H1 (cell line): ENCODE measurements around the gene CSF3. TPM values are rescaled to one million over a fixed set of nuclear protein-coding genes. Genes with fewer than 3 reads are reported as not detected.

ENCODE experiments used
- CTCF ChIA-PET: fragments of 300-600 bp; sonication (Branson Sonifier 250); formaldehyde crosslinking; loops from one replicate; lab custom pipeline; 2021; ENCODE audit not compliant: partially characterized antibody; lab: Charles Lee
- POLR2A ChIA-PET: fragments of 300-600 bp; sonication (Branson Sonifier 250); formaldehyde crosslinking; loops from one replicate; lab custom pipeline; 2021; ENCODE audit warnings: inconsistent platforms; ENCODE audit not compliant: partially characterized antibody; lab: Charles Lee
- DNase-seq, 2 experiments: peaks; one replicate each; pipeline versions ENCODE4 v3.0.0 to v3.0.0-alpha.2; 2010 to 2022; ENCODE audit warnings: low spot score in 2 of 2, low read depth in 1 of 2, mixed read lengths in 1 of 2
- FAIRE-seq: peaks from 2 replicates; lab custom pipeline; 2011; peaks lifted over from hg19 to GRCh38; lab: Jason Lieb, UNC
- H2AFZ ChIP-seq: 2 replicates; pipeline ENCODE4 v1.8.1; 2012; ENCODE audit warnings: low read length, inconsistent platforms
- H2AK5ac ChIP-seq: 2 replicates; pipeline ENCODE4 v1.6.1; 2013; ENCODE audit warnings: low read depth, low read length
- H2BK120ac ChIP-seq: replicated peaks from 2 replicates; pipeline ENCODE3; 2013; ENCODE audit warnings: low read depth, low read length, inconsistent platforms
- H2BK12ac ChIP-seq: 2 replicates; pipeline ENCODE4 v1.6.1; 2013; ENCODE audit warnings: low read depth, low read length
- H2BK15ac ChIP-seq: 2 replicates; pipeline ENCODE4 v1.6.1; 2013; ENCODE audit warnings: low read length
- H2BK20ac ChIP-seq: 2 replicates; pipeline ENCODE4 v1.6.1; 2013; ENCODE audit warnings: low read length
- H2BK5ac ChIP-seq: 2 replicates; pipeline ENCODE4 v1.6.1; 2013; ENCODE audit warnings: low read depth, low read length
- H3K14ac ChIP-seq: 2 replicates; pipeline ENCODE4 v1.6.1; 2013; ENCODE audit warnings: inconsistent platforms; ENCODE audit not compliant: insufficient read length
- H3K18ac ChIP-seq: 2 replicates; pipeline ENCODE4 v1.6.1; 2013; ENCODE audit warnings: low read length; ENCODE audit errors: extremely low read depth
- H3K23ac ChIP-seq: 2 replicates; pipeline ENCODE4 v1.6.1; 2013; ENCODE audit warnings: inconsistent platforms; ENCODE audit not compliant: insufficient read length
- H3K23me2 ChIP-seq: 2 replicates; pipeline ENCODE4 v1.6.1; 2013; ENCODE audit warnings: low read depth, low read length
- H3K27ac ChIP-seq: 2 replicates; pipeline ENCODE4 v1.6.1; 2011; ENCODE audit warnings: low read depth, low read length, inconsistent platforms
- H3K27me3 ChIP-seq, 4 experiments: replicated peaks in 1 of 4; 1 replicate in 1 of 4; 2 replicates in 3 of 4; pipeline versions ENCODE4 v1.6.1 to v1.8.1; 2011 to 2013; ENCODE audit warnings: low read length in 3 of 4, mild to moderate bottlenecking in 3 of 4, inconsistent platforms in 2 of 4, mixed read lengths in 2 of 4, moderate library complexity in 1 of 4; ENCODE audit not compliant: control insufficient read depth in 3 of 4, insufficient read depth in 3 of 4; ENCODE audit errors: extremely low read depth in 1 of 4
- H3K36me3 ChIP-seq, 4 experiments: 2 replicates each; pipeline versions ENCODE4 v1.6.1 to v1.8.1; 2011 to 2013; ENCODE audit warnings: mild to moderate bottlenecking in 4 of 4, low read length in 3 of 4, moderate library complexity in 2 of 4, control low read depth in 1 of 4, inconsistent platforms in 1 of 4; ENCODE audit not compliant: insufficient read depth in 4 of 4, control insufficient read depth in 2 of 4
- H3K4ac ChIP-seq: replicated peaks from 2 replicates; pipeline ENCODE3; 2013; ENCODE audit warnings: low read length, low read depth, mixed read lengths, inconsistent platforms; ENCODE audit not compliant: insufficient read length
- H3K4me1 ChIP-seq, 4 experiments: replicated peaks in 1 of 4; 1 replicate in 1 of 4; 2 replicates in 3 of 4; pipeline versions ENCODE4 v1.6.1 to v1.8.1; 2011 to 2013; ENCODE audit warnings: low read length in 3 of 4, inconsistent platforms in 2 of 4, mixed read lengths in 1 of 4; ENCODE audit not compliant: insufficient read depth in 4 of 4, control insufficient read depth in 3 of 4
- H3K4me2 ChIP-seq, 2 experiments: 2 replicates each; pipeline versions ENCODE4 v1.6.1 to v1.8.1; 2011 to 2013; ENCODE audit warnings: low read depth in 2 of 2, low read length in 2 of 2, control low read depth in 1 of 2, inconsistent platforms in 1 of 2, mild to moderate bottlenecking in 1 of 2; ENCODE audit not compliant: insufficient read depth in 1 of 2
- H3K4me3 ChIP-seq, 4 experiments: fragments of 200-600, 300-600 bp in 1 of 4; sonication (generic), shearing (Covaris generic), sonication (Bioruptor Twin) in 1 of 4; 2 replicates each; pipeline versions ENCODE4 v1.5.1 to v1.8.1; 2011 to 2016; ENCODE audit warnings: low read length in 4 of 4, low read depth in 3 of 4, control low read depth in 2 of 4, inconsistent platforms in 2 of 4, mild to moderate bottlenecking in 2 of 4, mixed read lengths in 1 of 4, moderate library complexity in 1 of 4; ENCODE audit not compliant: insufficient read depth in 2 of 4; ENCODE audit errors: extremely low read depth in 1 of 4
- H3K56ac ChIP-seq: replicated peaks from 2 replicates; pipeline ENCODE3; 2013; ENCODE audit warnings: low read depth, mild to moderate bottlenecking, mixed read lengths, low read length, inconsistent platforms; ENCODE audit not compliant: insufficient read length
- H3K79me1 ChIP-seq: 2 replicates; pipeline ENCODE4 v1.6.1; 2013; ENCODE audit warnings: low read depth, low read length, control low read depth
- H3K79me2 ChIP-seq, 2 experiments: 2 replicates each; pipeline versions ENCODE4 v1.6.1 to v1.8.1; 2012 to 2013; ENCODE audit warnings: low read length in 2 of 2, mild to moderate bottlenecking in 2 of 2, inconsistent platforms in 1 of 2; ENCODE audit not compliant: insufficient read depth in 2 of 2, control insufficient read depth in 1 of 2
- H3K9ac ChIP-seq, 4 experiments: replicated peaks in 1 of 4; 1 replicate in 1 of 4; 2 replicates in 3 of 4; pipeline versions ENCODE4 v1.6.1 to v1.8.1; 2011 to 2013; ENCODE audit warnings: low read depth in 3 of 4, low read length in 3 of 4, control low read depth in 2 of 4, mild to moderate bottlenecking in 2 of 4, moderate library complexity in 2 of 4, inconsistent platforms in 1 of 4; ENCODE audit errors: extremely low read depth in 1 of 4
- H3K9me3 ChIP-seq, 2 experiments: 2 replicates each; pipeline versions ENCODE4 v1.6.1 to v1.8.1; 2012 to 2013; ENCODE audit warnings: mild to moderate bottlenecking in 2 of 2, moderate library complexity in 2 of 2, control low read depth in 1 of 2, inconsistent platforms in 1 of 2, low read depth in 1 of 2, low read length in 1 of 2, mixed read lengths in 1 of 2; ENCODE audit not compliant: insufficient read depth in 2 of 2
- H4K20me1 ChIP-seq, 2 experiments: replicated peaks in 1 of 2; 2 replicates each; pipeline versions ENCODE3 to v1.8.1; 2011 to 2013; ENCODE audit warnings: inconsistent platforms in 2 of 2, low read length in 2 of 2, mild to moderate bottlenecking in 1 of 2; ENCODE audit not compliant: insufficient read depth in 2 of 2, control insufficient read depth in 1 of 2
- H4K5ac ChIP-seq: 2 replicates; pipeline ENCODE4 v1.6.1; 2013; ENCODE audit warnings: low read length, low read depth, mixed read lengths, inconsistent platforms; ENCODE audit not compliant: insufficient read length
- H4K8ac ChIP-seq: 2 replicates; pipeline ENCODE4 v1.8.0; 2013; ENCODE audit warnings: mild to moderate bottlenecking, moderate library complexity, low read length, inconsistent platforms; ENCODE audit not compliant: insufficient read depth; ENCODE audit errors: extremely low read depth
- H4K91ac ChIP-seq: replicated peaks from 2 replicates; pipeline ENCODE3; 2013; ENCODE audit warnings: low read length, mixed read lengths, inconsistent platforms; ENCODE audit not compliant: insufficient read length
- BACH1 ChIP-seq: IDR thresholded peaks from 2 replicates; pipeline ENCODE4 v1.6.1; 2012; ENCODE audit warnings: low read length, improper control_type of control experiment
- CEBPB ChIP-seq: IDR thresholded peaks from 2 replicates; pipeline ENCODE4 v1.6.1; 2012; ENCODE audit warnings: low read depth, low read length
- CHD1 ChIP-seq: IDR thresholded peaks from 2 replicates; pipeline ENCODE4 v1.6.1; 2012; ENCODE audit warnings: low read depth, low read length, improper control_type of control experiment
- CHD2 ChIP-seq: IDR thresholded peaks from 2 replicates; pipeline ENCODE4 v1.6.1; 2012; ENCODE audit warnings: low read length, improper control_type of control experiment
- E2F6 ChIP-seq: IDR thresholded peaks from 2 replicates; pipeline ENCODE4 v1.6.1; 2012; ENCODE audit warnings: inconsistent platforms
- HDAC6 ChIP-seq: IDR thresholded peaks from one replicate; pipeline ENCODE4 v1.7.1; 2012; ENCODE audit warnings: low read depth, mild to moderate bottlenecking, inconsistent platforms, low read length, moderate library complexity
- JUND ChIP-seq: IDR thresholded peaks from 2 replicates; pipeline ENCODE4 v1.6.1; 2011; ENCODE audit warnings: mild to moderate bottlenecking, improper control_type of control experiment, low read length
- NANOG ChIP-seq: IDR thresholded peaks from 2 replicates; pipeline ENCODE4 v1.6.1; 2011; ENCODE audit warnings: low read length, low read depth, mild to moderate bottlenecking, inconsistent platforms; ENCODE audit not compliant: insufficient read depth, poor library complexity, severe bottlenecking
- RFX5 ChIP-seq: IDR thresholded peaks from 2 replicates; pipeline ENCODE4 v1.6.1; 2011; ENCODE audit warnings: low read depth, low read length, improper control_type of control experiment, borderline replicate concordance
- RXRA ChIP-seq: IDR thresholded peaks from 2 replicates; pipeline ENCODE4 v1.6.1; 2011; ENCODE audit warnings: low read depth, mild to moderate bottlenecking, low read length, moderate library complexity; ENCODE audit not compliant: insufficient read depth
- SP1 ChIP-seq: IDR thresholded peaks from 2 replicates; pipeline ENCODE4 v1.6.1; 2011; ENCODE audit warnings: low read depth, low read length
- TCF12 ChIP-seq: IDR thresholded peaks from 2 replicates; pipeline ENCODE4 v1.6.1; 2011; ENCODE audit warnings: low read depth, mild to moderate bottlenecking, low read length
- WGBS, 2 experiments: shearing (Covaris generic) in 1 of 2; methylation state at CpG; one replicate each; pipeline versions ENCODE4 v1.1.6 to v1.1.7; 2013 to 2015; ENCODE audit warnings: low lambda C conversion rate in 2 of 2, mixed read lengths in 2 of 2, inconsistent platforms in 1 of 2, low coverage in 1 of 2, missing lambda C conversion rate in 1 of 2; ENCODE audit not compliant: insufficient replicate concordance in 2 of 2, insufficient coverage in 1 of 2, insufficient read length in 1 of 2; ENCODE audit errors: extremely low coverage in 1 of 2, missing lambda C conversion rate in 1 of 2; 5-methylcytosine and 5-hydroxymethylcytosine counted together
- polyA plus RNA-seq, 7 experiments: library from polyadenylated mRNA; depleted of rRNA in 3 of 7; stranded (reverse) in 5 of 7; unstranded in 2 of 7; fragments of >200 nt in 5 of 7; fragments of 200-250 nt in 2 of 7; gene quantifications; 1 replicate in 5 of 7; 2 replicates in 1 of 7; 4 replicates in 1 of 7; pipeline versions ENCODE4 v1.2.1 to v1.2.3, GENCODE V29; 2011 to 2013; ENCODE audit warnings: missing spikeins in 2 of 7, mixed read lengths in 2 of 7
- total RNA-seq: library from RNA; stranded (reverse); fragmentation: NEBNext Ultra II Directional; extraction: Animal tissue kit (Norgen Biotek cat#: 25700); gene quantifications from 2 replicates; pipeline ENCODE4 v1.2.1, GENCODE V29; 2021

The CSF3 gene
- total and polyA plus RNA-seq, 2 of the 8 experiments (the other 6 are each of a cell fraction or from before 2014, with no cell fraction given), result 0.03 TPM; not detected in 1

DNA sequence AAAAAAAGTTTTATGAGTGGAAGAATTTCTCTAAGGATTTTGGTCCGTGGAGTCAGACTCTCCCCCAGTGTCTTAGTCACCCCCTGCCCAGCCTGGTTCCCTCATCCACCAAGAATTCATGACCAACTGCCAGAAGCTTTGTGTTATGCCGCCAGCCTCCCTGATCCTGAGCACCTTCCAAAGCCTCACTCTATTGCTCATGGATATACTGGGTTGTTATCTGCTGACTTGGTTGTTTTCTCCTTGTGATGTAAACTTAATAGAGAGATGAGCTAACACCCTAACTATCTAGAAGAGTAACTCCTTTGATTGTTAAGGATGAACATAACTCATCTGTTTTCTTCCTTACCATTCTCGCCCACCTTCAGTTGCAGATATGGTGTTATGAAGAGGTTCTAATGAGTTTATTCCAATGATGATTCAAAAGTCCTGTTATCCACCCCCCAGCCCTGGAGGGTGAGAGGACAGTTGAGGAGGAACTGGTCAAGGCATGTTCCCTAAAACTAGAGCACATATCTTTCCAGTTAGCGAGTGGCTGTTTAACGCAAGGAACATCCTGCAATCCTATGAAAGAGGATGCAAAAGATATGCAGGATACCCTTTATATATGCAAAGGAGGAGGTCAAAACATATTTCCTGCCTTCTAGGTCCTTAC is 36.1 kb upstream of the CSF3 start:
- Histone ChIP-seq H2BK120ac (no peak overlapping the region), H2AK5ac (no peak overlapping the region), H2BK5ac (no peak overlapping the region), H3K36me3 (peaks cover 0 to 1% (median under 1%) of the 10 kb centered on the region in 4 experiments; a peak in 4 of 8 replicates), H3K27me3 (no peaks in the 10 kb centered on the region), H3K18ac (no peak overlapping the region), H3K79me2 (peaks cover 12 to 28% of the 10 kb centered on the region in 2 experiments), H2BK15ac (no peak overlapping the region), H4K5ac (no peak overlapping the region), H4K91ac (no peak overlapping the region), H3K27ac (no peak overlapping the region), H3K14ac (no peak overlapping the region), H2BK20ac (no peak overlapping the region), H3K9ac (no peak overlapping the region), H4K20me1 (peaks cover 4 to 11% of the 10 kb centered on the region in 2 experiments), H3K23ac (no peak overlapping the region), H3K4ac (no peak overlapping the region), H3K23me2 (peaks cover 17% of the 10 kb centered on the region), H3K56ac (no peak overlapping the region), H2AFZ (0 out of 2 replicates have a peak overlapping the region, but pooled peaks have one; percentile 77), H3K9me3 (no peaks in the 10 kb centered on the region), H3K4me1 (peaks cover 0 to 6% (median 3%) of the 10 kb centered on the region in 4 experiments; a peak in 5 of 7 replicates), H3K4me3 (peak overlapping the region in 2 of 4 experiments; percentile 98 to 99; a peak in 2 of 8 replicates), H3K79me1 (peaks cover 2% of the 10 kb centered on the region; the same call in 1 of the 2 replicates), H4K8ac (no peak overlapping the region), H2BK12ac (0 out of 2 replicates have a peak overlapping the region, but pooled peaks have one; percentile 13), H3K4me2 (peak overlapping the region; percentile 69 to 90)
- DNase-seq (no peak), FAIRE-seq (no peak)
- ChIA-PET CTCF (interaction anchor here (0.6 to 2.7 kb wide), 13 partner anchors 10 to 162 kb away, joined by 3 to 31 read pairs (median 6); no protein-coding TSS in a partner anchor), POLR2A (interaction anchor here (0.7 to 2.1 kb wide), 9 partner anchors 7 to 161 kb away, joined by 3 to 7 read pairs (median 5); partner anchors contain the start of genes CASC3 and GSDMA)
- WGBS, 2 experiments, result 87% methylated on average over 5 of the region's 5 CpGs; no CpG with 5 or more reads in 1 of the 2 experiments
- TF ChIP-seq SP1, result no peak
- no peak for TF ChIP-seq BACH1
- no peak for TF ChIP-seq JUND
- TF ChIP-seq CEBPB, result no peak
- TF ChIP-seq CHD1, result no peak
- TF ChIP-seq HDAC6, result no peak
- TF ChIP-seq NANOG, result no peak
- TF ChIP-seq RFX5, result no peak
- TF ChIP-seq RXRA, result no peak
- no peak for TF ChIP-seq E2F6
- TF ChIP-seq TCF12, result no peak
- no peak for TF ChIP-seq CHD2
